Coronary artery (tissue), 2 donors: ENCODE measurements around the gene EPHX1.

Experiments
- DNase-seq: peaks from one replicate; pipeline ENCODE4 v3.0.0-alpha.2; 2017; ENCODE audit warnings: low spot score
- H3K27ac ChIP-seq, 2 donors: fragments of 200-600 bp; sonication (generic); one replicate each; pipeline ENCODE4 v1.5.1; 2016 to 2019
- H3K4me3 ChIP-seq: fragments of 200-600 bp; sonication (generic); 2 replicates; pipeline ENCODE4 v1.5.1; 2016; ENCODE audit warnings: mild to moderate bottlenecking, moderate library complexity
- CTCF ChIP-seq: fragments of 200-600 bp; sonication (generic); IDR thresholded peaks from one replicate; pipeline ENCODE4 v1.5.1; 2019; ENCODE audit warnings: antibody characterized with exemption

The EPHX1 gene

GRCh38 chr1:225815526-225816178, 5.7 kb downstream of the EPHX1 start:
- TF ChIP-seq CTCF: no peak
- Histone ChIP-seq H3K27ac (peak overlapping the region; percentile 19 to 93), H3K4me3 (no peak overlapping the region)
- no peak for DNase-seq

GRCh38 chr1:225816643-225817538, 7.0 kb downstream of the EPHX1 start:
- peak; percentile 88 for DNase-seq
- TF ChIP-seq CTCF: no peak
- Histone ChIP-seq H3K4me3 (peak overlapping the region; percentile 48), H3K27ac (peak overlapping the region; percentile 84 to 93)

- Histone ChIP-seq H3K4me3 (peak overlapping the region; percentile 48), H3K27ac (peak overlapping the region; percentile 84 to 93)
- peak; percentile 96 for DNase-seq
- no peak for TF ChIP-seq CTCF
Measured at GRCh38 chr1:225817611-225818061, 7.7 kb downstream of the EPHX1 start.

GRCh38 chr1:225818229-225818628, 8.3 kb downstream of the EPHX1 start:
- H3K27ac ChIP-seq: peak overlapping the region; percentile 84 to 93
- no peak for DNase-seq
- TF ChIP-seq CTCF: no peak

GRCh38 chr1:225819346-225820192, 9.6 kb downstream of the EPHX1 start:
- Histone ChIP-seq H3K4me3 (no peak overlapping the region), H3K27ac (peak overlapping the region; percentile 34 to 79)
- TF ChIP-seq CTCF: no peak
- no peak for DNase-seq

More at GRCh38 chr1:225818229-225818628, 8.3 kb downstream of the EPHX1 start:
- H3K4me3 ChIP-seq: no peak overlapping the region

GRCh38 chr1:225820522-225821120, 10.7 kb downstream of the EPHX1 start:
- DNase-seq: no peak
- H3K4me3 ChIP-seq: no peak overlapping the region
- H3K27ac ChIP-seq: no peak overlapping the region
- TF ChIP-seq CTCF: no peak
